Germinal center (tissue), 1 donor: ENCODE measurements around the gene PLG.
"Not testable (repeated sequence)": the region's sequence is repeated elsewhere in the genome, so short reads cannot be mapped to it uniquely, and the experiment has no call there.

Source experiments
- DNase-seq: peaks from one replicate; pipeline ENCODE4 v3.0.0; 2012; ENCODE audit warnings: mixed read lengths, low spot score

The PLG gene

GRCh38 chr6:160704688-160705087 lies 2.6 kb downstream of the PLG start:
- DNase-seq = not testable (repeated sequence)

- DNase-seq = not testable (repeated sequence)
These were observed 6.9 kb downstream of the PLG start for GRCh38 chr6:160708993-160709392.

GRCh38 chr6:160714731-160715316 lies 12.8 kb downstream of the PLG start:
- no peak for DNase-seq

DNA sequence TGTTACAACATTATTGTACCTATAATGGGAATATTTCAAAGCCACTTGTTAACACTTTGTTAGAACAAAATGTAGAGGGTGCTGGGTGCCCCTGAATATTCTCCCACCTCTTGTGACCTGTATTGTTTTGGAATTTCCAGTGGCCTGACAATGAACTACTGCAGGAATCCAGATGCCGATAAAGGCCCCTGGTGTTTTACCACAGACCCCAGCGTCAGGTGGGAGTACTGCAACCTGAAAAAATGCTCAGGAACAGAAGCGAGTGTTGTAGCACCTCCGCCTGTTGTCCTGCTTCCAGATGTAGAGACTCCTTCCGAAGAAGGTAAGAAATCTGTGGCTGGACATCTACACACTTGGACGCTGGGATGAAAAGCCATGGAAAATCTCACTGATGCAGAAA lies 28.9 kb downstream of the PLG start:
- DNase-seq = no peak

GRCh38 chr6:160733050-160733646 lies 31.1 kb downstream of the PLG start:
- DNase-seq = peak; percentile 49

- no peak for DNase-seq
These were observed 32.6 kb downstream of the PLG start for GRCh38 chr6:160734627-160735026.

DNA sequence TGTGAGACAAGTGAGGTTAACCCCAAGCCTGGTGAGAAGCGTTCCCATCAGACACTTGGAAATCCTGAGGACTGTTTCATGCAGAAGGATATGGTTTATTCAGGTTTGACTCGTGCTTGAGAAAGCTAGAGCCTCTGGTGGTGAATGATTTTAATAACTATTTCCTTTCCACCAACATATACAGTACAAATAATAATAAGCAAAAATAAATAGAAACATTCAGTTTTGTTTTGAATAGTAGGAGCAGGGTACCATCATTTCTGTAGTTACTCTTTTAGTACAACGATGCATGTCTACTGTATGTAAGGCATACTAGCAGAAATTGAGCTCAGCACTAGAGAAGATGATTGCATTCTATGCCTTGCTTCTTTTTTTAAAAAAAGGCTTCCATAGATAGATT lies 33.5 kb downstream of the PLG start:
- no peak for DNase-seq

DNA sequence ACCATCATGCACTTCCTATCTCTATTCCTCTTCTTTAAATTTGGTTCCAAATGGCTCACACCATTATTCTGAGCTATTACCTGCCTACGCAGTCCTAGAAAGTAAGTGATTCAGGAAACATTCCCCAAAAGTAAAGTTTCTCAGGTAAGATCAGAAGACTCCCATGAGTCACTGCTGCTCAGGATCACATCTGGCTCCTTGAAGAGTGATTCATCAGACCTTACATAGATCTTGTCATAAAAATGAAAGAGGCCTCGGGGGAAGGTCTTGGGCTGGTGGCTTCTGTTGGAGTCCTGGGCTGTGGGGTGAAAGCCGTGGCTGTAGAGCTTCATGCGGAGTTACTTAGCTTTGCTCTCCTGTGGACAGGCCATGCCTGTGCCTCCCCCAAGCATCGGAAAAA lies 35.9 kb downstream of the PLG start:
- no peak for DNase-seq

GRCh38 chr6:160739955-160740354 lies 37.9 kb downstream of the PLG start:
- no peak for DNase-seq

DNA sequence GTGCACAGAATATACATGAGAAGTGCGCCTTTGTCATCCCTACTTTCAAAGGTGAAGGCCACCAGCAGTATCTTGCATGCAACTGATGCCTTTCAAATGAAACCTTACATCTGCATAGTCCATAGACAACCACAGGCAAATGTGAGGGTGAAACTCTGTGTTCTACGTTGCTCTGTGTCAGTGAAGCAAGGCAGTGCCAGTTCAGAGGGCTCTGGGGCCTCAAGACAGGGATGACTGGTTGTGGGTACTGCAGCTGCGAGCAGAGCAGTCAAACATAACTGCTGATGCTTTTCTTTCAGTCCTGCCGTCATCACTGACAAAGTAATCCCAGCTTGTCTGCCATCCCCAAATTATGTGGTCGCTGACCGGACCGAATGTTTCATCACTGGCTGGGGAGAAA lies 39.0 kb downstream of the PLG start:
- DNase-seq = peak; percentile 58

DNA sequence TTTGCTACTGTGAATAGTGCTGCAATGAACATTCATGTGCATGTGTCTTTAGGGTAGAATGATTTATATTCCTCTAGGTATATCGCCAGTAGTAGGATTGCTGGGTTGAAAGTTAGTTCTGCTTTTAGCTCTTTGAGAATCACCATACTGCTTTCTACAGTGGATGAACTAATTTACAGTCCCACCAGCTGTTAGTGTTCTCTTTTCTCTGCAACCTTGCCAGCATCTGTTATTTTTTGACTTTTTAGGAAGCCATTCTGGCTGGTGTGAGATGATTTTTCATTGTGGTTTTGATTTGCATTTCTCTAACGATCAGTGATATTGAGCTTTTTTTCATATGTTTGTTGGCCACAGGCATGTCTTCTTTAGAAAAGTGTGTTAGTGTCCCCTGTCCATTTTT lies 40.0 kb downstream of the PLG start:
- DNase-seq = no peak

DNA sequence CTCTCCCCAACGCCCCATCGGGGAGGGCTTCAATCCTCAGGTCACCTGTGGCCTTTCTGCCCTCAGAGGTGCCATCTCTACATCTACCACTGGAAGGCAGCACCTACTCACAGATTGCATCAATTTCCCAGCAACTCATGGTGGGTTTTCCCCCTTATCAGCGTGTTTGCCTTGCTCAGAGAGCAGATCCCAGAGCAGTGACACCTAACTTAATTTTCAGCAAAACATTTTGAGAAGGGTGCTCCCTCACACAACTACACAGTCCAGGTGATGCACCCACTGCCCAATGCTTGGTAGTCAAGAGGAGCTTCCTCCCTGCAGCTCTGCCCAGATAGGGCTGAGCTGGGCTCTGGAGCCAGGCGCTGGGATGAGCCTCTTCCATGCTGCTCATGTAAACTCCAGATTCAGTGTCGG lies 48.2 kb downstream of the PLG start:
- DNase-seq = peak; percentile 23

- not testable (repeated sequence) for DNase-seq
These were observed 51.2 kb downstream of the PLG start for GRCh38 chr6:160753211-160753610.

- DNase-seq = no peak
These were observed 53.1 kb downstream of the PLG start for GRCh38 chr6:160755165-160755564.

DNA sequence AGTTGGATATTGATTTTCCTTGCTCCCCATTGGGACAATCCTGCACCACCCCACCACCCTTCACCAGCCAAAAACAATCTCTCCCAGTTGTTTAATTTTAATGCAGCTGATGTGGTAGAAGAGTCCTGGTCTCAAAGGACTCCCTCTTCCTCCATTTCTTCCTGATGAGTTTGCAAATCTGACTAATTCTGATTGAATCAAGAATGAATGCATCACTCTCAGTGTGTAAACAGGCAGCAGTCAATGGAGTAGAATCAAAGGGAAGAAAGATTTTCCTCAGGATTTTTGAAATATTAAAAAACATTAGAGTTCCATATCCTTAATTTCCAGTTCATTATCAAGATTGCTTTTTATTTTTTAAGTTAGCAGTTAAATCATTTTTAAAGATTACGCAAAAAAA lies 54.0 kb downstream of the PLG start:
- no peak for DNase-seq

- DNase-seq = no peak
These were observed 54.8 kb downstream of the PLG start for GRCh38 chr6:160756871-160757270.

- DNase-seq = no peak
These were observed 62.8 kb downstream of the PLG start for GRCh38 chr6:160764847-160765246.

DNA sequence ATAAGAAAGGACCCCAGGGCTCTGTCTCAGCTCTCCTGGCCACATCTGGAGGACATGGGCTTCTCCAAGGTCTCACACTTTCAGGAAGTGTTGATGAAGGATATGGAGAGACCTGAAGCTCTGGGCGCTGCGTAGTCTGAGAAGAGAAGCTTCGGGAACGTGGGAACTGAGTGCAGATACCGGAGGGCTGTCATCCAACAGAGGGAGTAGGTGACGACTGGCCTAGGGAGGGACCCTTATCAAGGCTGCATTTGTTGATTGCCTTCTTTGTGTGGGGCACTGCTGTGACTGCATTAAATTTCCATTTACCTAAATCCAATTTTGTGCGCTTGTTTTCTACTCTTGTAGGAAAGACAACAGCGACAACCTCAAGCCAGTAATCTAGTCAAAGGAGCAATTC lies 63.4 kb downstream of the PLG start:
- DNase-seq = no peak

DNA sequence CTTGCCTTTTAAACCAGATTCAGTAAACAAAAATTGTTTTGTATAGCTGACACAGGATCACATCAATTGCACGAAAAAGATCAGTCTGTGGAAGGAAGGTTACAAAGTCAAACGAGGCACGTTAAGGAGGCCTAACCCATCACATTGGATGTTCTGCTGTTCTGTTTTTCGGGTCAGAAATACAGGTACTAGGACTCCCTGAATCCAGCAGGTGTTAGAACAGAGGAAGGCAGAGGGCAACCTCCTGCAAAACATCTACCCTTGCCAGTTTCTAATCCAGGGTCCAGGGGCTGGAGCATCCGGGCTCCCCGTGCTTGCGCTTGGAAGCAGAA lies 64.6 kb downstream of the PLG start:
- DNase-seq = no peak

DNA sequence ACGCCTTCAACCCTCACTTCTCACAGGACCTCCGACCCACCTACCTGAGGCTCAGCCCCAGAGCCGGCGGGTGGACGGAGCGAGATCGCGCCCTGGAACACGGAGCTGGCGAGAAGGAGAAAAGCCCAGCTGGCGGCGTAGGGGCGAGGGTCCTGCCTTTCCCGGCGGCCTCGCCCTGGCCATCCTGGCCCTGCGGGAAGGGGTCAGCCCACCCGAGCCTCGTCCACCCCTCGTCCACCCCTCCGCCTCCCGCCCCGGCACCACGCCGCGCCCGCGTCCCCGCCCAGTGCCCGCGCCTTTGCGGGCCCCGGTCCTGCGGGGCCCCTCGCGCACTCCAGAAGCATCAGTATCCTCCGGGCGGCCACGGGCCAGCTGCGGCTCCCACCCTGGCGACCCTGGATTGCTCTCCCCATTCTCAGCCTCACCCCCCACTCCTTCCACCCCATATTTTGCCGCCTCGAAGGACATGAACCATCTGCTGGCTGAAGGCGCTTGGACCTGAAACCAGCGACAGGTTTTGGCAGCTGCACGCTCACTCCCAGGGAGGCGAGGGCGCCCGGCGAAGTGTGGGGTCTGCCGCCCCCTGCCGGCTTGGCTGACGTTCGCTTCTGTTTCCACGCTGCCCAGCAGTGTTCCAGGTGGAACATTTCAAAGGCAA lies 65.1 kb downstream of the PLG start:
- DNase-seq = peak; percentile 74

DNA sequence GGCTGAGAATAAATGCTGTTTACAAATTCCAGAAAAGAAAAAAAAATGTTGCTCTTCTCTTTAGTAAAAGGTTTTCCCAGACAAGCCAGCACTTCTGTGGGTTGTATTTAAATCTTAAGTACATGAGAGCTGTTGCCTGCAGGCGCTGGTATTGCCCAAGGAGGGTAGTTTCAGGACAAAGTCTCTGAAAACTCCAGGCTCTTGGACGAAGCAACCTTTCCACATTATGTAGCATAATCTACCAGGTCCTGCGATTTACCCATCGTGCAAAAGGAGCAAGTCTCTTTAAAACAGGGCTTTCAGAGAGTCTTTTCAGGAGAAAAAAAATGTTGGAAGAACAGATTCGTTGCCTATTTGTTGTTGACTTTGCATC lies 65.6 kb downstream of the PLG start:
- no peak for DNase-seq

- DNase-seq = no peak
These were observed 66.1 kb downstream of the PLG start for GRCh38 chr6:160768101-160768500.

- no peak for DNase-seq
These were observed 72.4 kb downstream of the PLG start for GRCh38 chr6:160774399-160774798.
